Embryonic facial prominence (tissue), 1 donor: ENCODE data around the gene YAE1.
A peak's percentile ranks its signal among the peaks of the same experiment; 100 is the strongest.

Source experiments
- DNase-seq: peaks from one replicate; pipeline ENCODE4 v3.0.0-alpha.2; 2016; ENCODE audit errors: extremely low spot score

Gene YAE1

DNA sequence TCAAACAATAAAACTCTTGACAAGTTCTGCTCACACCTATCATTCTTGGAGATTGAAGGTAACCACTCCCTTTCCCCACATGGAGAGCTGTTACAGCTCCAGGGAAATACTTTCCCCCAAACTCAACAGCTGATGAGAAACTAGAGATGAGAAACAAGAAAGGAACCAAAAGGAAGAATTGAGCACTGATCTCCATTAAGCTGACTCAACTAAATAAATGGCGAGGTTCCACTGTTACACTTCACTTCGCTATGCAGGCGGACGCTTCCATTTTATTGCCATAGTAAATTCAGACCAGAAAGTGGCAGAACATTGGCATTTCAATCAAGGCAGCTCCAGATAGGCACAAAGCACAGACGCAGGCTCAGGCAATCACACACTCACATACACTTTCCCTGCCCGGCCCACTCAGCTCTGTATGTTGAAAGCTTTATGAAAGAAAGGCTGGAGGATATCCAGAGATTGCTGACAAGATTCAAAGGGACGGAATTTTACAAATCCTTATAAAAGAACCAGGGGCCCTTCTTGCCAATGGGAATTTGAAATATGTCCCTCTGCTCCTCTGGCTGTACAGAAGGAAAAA is 11.5 kb upstream of the YAE1 start:
- DNase-seq: no peak

DNA sequence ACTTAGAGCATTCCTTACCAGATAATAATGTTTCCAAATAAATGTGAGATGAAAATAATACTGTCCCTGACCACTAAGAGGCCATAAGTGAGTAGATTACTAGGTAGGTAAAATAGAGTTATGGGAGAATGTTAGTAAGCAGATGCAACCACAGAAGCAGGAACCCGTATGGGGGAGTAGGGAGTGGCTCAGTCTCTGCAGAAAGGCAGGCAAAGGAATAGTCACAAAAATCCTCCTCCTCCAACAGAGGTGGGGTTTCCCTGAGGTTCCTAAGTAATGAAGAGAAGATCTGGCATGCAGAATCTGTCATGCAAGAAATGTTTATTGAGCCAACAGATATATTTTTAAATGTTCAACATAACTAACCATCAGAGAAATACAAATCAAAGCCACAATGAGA is 9.0 kb upstream of the YAE1 start:
- DNase-seq: no peak

DNA sequence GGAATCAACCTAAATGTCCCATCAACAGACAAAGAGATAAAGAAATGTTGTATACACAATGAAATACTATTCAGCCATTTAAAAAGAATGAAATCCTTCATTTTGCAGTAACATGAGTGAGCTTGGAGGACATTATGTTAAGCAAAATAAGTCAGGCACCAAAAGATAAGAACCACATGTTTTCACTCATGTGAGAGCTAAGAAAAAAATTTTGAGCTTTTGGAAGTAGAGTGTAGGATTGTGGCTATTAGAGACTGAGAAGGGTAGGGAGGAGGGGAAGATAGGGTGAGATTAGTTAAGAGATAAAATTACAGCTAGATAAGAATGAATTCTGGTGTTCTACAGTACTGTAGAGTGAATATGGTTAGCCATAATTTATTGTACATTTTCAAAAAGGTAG is 8.3 kb upstream of the YAE1 start:
- DNase-seq: no peak

DNA sequence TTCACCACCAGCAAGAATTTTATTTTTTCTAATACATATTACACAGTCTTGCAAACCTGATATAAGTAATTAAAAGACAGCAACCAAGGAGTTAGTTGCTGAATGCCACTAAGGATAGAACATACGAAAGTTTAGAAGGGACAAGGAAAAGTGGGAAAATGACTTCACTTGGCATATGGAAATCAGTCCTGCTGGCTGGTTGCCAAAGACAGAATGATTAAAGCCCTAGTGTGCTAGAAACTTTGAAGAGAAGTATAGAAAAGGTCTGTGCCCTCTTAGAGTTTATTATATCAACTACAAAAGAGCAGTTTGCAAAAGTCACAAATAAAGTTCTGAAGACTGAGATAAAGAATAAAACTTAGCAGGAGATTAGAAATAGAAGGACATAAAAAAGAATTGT is 5.8 kb upstream of the YAE1 start:
- DNase-seq: no peak

DNA sequence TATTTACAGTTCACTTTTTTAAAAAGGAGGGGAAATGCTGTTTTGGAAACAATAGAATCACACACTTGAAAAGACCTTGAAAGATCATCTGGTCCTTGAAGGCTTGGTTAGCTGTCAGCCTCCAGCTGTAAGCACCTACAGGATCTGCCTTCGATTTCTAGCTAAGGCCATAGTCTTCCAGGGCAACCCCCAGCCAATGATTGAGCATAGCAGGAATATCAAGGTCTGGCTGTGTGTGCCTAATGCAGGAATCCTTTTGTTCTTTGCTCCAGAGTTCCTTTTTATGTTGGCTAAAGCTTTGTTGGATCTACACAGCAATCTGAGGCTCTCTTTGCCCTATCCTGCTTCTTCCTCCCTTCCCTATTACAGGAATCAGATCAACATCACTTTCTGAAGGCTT is 5.2 kb upstream of the YAE1 start:
- DNase-seq: no peak

DNA sequence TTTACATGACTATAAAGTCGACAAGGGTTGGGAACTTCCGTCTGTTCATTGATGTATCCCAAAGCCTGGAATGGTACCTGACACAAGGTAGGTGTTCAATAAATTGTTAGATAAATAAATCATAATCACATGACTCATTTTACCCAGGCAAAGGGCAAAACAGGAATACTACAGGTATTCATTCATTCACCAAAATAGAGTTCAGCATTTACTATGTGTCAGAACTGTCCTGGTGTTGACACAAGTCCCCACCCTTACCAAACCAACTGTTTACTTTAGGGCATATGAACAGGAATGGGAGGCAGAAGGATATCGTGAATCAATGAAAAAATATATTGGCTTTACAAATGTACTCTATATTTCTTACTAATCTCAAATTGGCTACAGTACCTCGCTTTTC is 666 bp upstream of the YAE1 start:
- DNase-seq: no peak

DNA sequence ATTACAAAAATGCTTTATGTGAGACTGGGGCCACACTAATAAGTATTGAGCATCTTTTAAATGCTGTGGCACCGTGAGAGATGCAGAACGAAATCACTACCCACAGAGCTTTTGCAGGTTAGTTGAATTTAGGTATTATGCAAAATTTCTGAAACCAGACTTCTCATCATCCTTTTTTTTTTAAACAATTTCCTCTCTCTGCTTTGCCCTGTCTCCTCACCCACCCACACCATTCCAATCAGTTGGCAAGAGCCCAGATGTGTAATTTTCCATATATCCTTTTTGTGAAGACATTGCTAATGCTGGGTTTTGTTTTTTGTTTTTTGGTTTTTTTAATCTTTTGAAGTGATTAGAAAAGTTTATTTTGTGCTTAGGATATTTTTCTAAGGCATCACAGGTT is 1.1 kb downstream of the YAE1 start:
- no peak for DNase-seq

DNA sequence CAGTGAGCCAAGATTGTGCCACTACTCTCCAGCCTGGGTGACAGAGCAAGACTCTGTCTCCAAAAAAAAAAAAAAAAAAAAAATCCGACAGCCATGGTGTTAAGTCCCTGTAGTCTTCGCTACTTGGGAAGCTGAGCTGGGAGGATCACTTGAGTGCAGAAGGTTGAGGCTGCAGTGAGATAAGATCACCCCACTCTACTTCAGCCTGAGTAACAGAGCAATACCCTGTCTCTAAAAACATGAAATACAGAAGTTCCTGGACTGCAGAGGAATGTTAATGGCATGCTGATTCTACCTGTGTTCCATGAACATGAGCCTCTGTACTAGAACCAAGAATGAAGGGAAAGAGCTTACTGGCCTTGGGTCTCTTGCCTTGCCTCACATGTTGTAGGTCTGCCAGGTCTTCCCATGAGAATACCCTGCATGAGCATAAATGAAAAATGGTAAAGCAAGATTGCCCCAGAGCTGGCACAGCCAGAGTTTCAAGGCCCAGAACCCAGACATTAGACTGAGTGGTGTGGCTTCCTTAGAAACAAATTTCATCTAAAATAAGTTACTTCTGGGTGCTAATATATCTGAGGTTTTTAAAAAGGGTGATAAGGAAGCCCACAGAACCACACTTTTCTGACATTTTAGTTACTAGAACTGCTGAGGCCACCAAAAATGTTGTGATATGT is 8.6 kb downstream of the YAE1 start:
- no peak for DNase-seq

DNA sequence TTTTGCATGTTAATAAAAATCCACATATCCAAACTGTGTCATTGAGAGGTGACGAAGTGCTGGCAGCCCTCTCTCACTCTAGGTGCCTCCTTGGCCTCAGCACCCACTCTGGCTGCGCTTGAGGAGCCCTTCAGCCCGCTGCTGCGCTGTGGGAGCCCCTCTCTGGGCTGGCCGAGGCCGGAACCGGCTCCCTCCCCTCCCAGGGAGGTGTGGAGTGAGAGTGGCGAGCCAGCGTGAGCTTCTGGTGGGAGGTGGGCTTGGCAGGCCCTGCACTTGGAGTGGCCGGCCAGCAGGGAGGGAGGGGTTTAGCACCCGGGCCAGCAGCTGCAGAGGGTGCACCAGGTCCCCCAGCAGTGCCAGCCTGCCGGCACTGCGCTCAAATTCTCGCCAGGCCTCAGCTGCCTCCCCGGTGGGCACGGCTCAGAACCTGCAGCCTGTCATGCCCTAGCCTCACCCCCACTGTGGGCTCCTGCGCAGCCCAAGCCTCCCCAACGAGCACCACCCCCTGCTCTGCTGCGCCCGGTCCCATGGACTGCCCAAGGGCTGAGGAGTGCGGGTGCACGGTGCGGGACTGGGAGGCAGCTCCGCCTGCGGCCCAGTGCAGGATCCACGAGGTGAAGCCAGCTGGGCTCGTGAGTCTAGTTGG is 11.1 kb downstream of the YAE1 start:
- no peak for DNase-seq

DNA sequence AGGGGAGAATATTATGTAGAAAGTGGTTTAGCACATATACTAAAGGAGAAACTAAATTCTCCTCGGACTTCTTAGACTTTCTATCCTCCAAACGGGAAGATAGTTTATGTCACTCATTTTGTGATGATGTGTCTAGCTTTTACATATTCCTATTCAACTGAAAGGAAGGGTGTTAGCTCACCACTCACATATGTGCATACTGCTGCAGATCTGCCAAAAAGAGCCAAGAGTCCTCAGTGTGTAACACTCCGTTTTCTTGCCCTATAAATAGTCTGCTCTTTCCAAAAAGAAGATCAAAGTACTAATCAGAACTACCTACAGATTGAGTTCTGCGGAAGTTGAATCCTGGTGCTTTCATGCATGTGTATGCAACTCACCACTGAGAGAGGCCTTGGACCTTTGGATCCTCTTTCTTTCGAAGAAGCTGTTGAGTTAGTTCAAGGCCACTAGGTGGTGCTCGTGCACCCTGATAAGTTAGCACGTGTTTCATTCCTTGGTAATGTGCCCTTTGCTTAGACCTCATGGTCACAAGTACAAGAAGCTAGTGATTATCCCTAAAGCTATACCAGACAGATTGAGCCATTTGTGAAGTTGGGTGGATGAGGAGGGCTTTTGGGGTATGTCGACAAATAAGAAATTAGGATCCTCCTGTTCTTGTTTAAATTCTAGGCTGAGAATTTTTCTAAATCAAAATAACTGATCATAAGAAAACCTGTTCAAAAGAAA is 14.1 kb downstream of the YAE1 start:
- peak; percentile 81 for DNase-seq

DNA sequence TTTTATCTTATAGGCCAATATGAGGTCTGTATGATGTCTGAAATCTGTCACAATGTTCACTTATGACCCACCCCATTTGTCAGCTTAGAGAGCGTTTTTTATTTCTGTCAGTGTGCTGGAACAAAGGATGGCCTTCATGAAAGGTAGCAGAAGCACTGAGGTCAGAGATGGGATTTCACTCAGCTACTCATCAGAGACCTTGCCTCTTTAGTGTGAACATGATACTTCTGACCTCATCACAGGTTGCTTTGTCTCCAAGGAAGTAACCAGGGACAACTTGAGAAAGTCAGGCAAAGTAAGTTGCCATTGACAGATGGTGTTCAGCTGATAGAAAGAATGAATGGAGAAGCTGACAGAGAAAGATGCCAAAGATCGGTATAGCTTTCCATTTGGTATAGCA is 16.3 kb downstream of the YAE1 start:
- DNase-seq: no peak

DNA sequence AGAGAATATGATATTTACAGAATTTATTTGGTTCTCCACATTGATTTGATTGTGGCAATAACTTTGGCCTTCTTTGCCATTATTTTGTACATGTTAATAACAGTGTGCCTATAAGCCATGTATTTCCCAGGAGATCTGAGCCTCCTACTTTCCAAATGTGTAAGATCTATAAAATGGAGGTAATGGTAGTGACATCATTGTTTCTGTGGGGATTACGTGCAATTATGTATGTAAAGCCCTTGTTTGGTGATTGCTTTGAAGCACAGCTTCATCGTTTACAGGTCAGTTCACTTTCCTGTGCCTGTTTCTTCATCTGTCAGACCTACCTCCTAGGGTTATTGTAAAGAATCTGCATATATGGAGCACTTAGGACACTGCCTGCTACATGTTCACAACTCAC is 17.3 kb downstream of the YAE1 start:
- no peak for DNase-seq

DNA sequence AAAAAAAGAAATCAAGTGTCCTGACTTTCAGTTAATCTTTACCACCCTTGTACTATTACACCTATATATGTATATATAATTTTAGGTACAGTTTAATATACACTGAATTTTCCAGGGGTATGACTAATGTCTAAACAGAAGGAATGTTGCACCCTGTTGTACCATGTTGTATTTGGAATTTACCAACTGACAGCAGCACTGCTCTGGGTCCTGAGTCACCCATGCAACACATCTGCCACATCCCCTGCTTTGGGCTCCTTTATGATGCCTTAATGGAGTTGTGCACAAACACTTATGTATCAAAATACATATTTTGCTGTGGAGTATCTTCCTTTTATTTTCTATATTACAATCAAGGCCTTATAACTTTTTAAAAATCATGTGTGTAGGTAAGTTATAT is 21.2 kb downstream of the YAE1 start:
- DNase-seq: no peak

DNA sequence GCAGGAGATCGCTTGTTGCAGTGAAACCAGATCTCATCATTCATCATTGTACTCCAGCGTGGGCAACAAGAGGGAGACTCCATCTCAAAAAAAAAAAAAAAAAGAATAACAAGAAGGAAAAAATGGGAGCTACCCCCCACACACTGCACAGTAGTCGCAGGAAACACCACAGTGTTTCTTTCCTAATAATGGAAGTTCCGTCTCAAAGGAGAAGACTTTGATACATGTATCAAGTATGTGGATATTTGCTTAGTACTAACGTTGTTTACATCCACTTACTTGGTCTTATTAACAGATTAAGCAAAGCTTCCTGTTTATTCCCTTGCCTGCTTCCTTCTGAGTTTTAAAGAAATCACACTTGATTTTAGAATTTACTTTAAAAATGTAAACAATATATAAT is 22.2 kb downstream of the YAE1 start:
- no peak for DNase-seq

DNA sequence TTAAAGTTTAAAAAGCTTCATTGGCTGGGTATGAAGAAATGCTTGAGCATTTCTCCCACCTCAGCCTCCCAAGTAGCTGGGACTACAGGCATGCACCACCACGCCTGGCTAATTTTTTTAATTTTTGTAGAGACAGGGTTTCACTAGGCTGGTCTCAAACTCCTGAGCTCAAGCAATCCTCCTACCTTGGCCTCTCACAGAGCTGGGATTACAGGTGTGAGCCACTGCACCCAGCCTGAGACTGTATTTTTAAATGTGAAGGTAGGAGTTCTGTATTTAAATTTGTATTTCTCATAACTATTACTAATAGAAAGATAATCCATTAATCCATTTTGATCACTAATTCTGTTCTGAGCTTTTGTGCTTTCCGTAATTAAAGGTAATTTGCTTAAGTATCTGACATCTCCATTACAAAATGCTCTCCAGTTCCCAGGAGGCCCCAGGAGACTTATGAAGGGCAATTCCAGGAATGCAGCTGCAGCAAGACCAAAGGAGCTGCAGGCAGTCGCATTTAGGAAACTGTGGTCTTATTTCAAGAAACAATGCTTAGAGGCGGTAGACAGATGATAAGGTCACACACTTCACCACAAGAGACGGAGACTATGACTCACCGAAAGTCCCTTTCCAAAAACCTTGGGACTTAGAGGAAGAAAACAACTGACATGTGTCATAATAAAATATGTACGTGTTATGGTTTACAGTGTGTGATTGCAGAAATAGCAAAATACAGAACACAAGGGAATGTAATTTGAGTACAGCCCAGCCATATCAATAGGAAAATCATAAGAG is 23.3 kb downstream of the YAE1 start:
- DNase-seq: no peak

DNA sequence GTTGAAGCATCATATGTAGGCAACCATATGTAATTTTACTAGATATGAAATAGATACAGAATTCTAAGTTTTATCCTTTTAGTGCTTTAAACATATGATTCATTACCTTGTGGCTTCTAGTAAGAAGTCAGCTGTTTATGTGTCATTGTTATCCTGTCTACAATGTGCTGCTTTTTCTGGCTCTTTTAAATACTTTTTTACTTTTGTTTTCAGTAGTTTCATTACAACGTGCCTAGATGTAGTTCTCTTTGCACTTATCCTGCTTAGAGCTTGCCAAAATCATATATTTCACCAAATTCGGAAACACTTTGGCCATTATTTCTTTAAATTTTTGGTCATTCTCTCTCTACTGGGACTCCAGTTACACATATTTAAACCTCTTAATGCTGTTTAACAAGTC is 26.4 kb downstream of the YAE1 start:
- no peak for DNase-seq

DNA sequence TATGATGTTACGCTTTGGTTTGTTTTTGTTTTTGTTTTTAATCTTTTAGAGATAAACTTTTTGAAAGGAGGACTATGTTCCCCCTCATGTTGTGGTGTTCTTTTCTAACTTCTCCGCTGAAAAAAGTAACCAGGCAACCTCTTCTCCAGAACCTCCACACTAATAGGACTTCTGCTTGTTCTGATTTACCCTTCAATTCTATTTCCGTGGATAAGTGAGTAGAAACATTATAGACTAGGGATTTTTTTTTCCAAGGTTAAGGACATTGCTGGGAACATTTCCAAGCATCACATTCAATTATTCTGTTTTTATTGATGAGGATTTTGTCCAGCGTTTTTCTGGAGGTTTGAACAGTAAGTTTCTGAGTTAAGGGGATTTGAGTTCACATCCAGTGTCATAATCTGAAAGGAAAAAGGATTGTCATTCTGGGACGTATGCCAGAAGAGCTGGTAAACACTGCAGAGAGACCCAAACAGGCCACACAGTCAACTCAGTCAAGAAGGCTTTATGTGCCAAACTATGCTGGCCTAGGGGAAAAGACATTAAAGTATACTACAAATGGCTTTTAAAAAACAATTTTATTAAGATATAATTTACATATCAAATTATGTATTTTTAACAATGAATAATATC is 28.9 kb downstream of the YAE1 start:
- no peak for DNase-seq

DNA sequence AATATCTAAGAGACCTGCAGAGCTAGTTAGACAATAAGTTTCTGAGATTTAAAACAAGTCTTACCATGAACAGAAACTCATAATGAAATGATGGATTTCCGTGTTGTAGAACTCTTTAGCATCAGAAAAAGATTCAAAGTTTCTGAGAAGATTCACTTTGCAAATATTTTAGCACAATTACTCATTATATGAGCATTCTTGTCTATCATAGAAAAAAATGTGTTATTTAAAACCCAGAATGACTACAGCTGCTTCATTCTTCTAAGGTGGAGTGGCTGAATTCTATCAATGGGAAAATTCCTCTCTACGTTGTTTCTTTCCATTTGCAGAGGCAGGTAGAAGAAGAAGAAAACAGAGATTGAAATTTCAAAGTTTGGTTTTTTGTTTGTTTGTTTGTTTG is 36.1 kb downstream of the YAE1 start:
- no peak for DNase-seq

DNA sequence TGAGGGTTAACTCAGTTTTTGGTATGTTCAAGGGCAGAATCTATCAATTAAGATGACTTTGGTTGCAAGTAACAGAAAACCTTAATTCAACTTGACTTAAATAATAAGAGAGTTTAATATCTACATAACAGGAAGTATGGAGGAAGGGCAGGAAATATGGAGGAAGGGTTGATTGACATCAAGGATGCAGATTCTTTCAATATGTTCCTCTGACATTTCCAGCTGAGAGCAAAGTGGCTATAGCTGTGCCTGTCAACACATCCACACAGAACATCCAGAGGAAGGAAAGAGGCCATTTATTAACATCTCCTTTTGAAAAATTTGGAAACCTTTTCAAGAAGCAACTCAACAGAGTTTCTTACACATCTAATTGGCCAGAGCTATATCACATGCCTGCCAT is 37.7 kb downstream of the YAE1 start:
- no peak for DNase-seq

DNA sequence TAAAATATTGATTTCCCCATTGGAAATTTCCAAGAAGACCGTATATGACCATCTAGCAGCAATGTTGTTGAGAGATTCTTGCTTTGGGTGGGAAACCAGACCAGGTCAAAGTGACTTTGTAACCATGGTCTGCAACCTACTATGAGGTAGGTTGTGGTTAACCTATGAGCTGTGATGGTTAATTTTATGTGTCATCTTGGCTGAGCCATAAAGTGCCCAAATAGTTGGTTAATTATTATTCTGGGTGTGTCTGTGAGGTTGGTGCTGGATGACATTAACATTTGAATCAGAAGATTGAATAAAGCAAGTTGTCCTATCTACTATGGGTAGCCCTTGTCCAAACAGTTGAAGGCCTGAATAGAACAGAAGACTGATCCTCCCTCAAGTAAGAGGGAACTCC is 38.9 kb downstream of the YAE1 start:
- DNase-seq: no peak

DNA sequence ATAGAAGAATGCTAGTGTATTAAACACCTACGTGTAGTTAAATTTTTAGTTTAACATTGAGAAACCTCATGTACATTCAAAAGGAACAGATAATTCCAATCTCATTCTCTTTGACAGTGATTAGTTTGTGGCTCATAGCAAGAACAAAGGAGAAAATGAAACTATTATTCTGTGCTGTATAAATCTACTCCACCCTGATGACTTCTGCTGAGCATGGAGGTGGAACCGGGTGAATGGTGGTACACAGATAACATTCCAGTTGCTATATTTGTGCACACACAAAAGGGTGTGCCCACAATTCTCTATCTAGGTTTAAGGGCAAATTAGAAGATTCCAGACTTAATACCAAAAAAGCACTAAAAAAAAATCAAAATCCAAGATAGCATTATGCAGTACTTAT is 40.1 kb downstream of the YAE1 start:
- DNase-seq: no peak

DNA sequence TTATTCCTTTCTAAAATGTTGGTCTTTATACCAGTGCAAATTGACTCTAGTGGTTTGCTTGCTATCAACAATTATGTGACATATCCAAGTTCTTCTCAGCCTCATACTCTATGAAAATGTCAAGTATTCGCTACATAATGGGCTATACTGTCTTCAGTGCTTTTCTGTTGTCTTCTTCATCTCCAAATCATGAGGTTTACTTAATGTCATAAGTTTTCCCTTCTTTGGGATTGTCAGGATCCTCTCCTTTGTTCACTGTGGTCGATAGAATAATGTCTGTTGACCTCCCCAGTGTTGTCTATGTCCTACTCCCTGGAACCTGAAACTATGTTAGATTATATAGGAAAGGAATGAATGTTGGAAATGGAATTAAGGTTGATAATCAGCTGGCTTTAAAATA is 40.7 kb downstream of the YAE1 start:
- no peak for DNase-seq
